Ovary (tissue), 3 donors: ENCODE data around the gene FIZ1.

Experiments used
- CTCF ChIP-seq, 3 donors: fragments of 450-650 bp in 2 of 3; fragments of 200-600 bp in 1 of 3; IDR thresholded peaks; one replicate each; pipeline versions ENCODE4 v1.5.1 to v1.8.0; 2016 to 2022; ENCODE audit warnings: antibody characterized with exemption in 3 of 3, mild to moderate bottlenecking in 1 of 3
- EP300 ChIP-seq: sonication (generic); formaldehyde crosslinking; IDR thresholded peaks from one replicate; pipeline ENCODE4 v1.6.1; 2017; ENCODE audit warnings: antibody characterized with exemption
- POLR2A ChIP-seq: fragments of 450-650 bp; IDR thresholded peaks from one replicate; pipeline ENCODE4 v1.6.1; 2017; ENCODE audit warnings: antibody characterized with exemption, mild to moderate bottlenecking, moderate library complexity
- donor health status: DM: no; HTN: no; CAD: no.

- TF ChIP-seq CTCF (IDR thresholded peaks at IDR 0.05) (no peak), POLR2A (no peak), EP300 (no peak)
Measured at GRCh38 chr19:55637534-55637933, 38.2 kb upstream of the FIZ1 start.
